NOMO-1 treated with dmso at 0.1 percent for 144 hours (cell line): ENCODE results near the gene JAZF1.
"Not testable (repeated sequence)": the region's sequence is repeated elsewhere in the genome, so short reads cannot be mapped to it uniquely, and the experiment has no call there.

Source experiments
- DNase-seq: peaks from one replicate; lab custom pipeline; 2025; ENCODE audit not compliant: unreplicated experiment; lab: John Stamatoyannopoulos, UW

Gene JAZF1

GRCh38 chr7:27889800-27890199 is 290.8 kb downstream of the JAZF1 start:
- DNase-seq = no peak

- DNase-seq = no peak
Measured at GRCh38 chr7:27888736-27889135, 291.9 kb downstream of the JAZF1 start.

- not testable (repeated sequence) for DNase-seq
Measured at GRCh38 chr7:27886710-27887109, 293.9 kb downstream of the JAZF1 start.

GRCh38 chr7:27885652-27886051 is 294.9 kb downstream of the JAZF1 start:
- DNase-seq = no peak

GRCh38 chr7:27883696-27884095 is 296.9 kb downstream of the JAZF1 start:
- DNase-seq = no peak

- no peak for DNase-seq
Measured at GRCh38 chr7:27876756-27877155, 303.8 kb downstream of the JAZF1 start.

GRCh38 chr7:27875832-27876231 is 304.8 kb downstream of the JAZF1 start:
- DNase-seq = no peak

GRCh38 chr7:27875061-27875460 is 305.5 kb downstream of the JAZF1 start:
- no peak for DNase-seq

GRCh38 chr7:27873981-27874957 is 306.3 kb downstream of the JAZF1 start:
- no peak for DNase-seq

GRCh38 chr7:27872356-27873275 is 308.0 kb downstream of the JAZF1 start:
- no peak for DNase-seq

- DNase-seq = no peak
Measured at GRCh38 chr7:27871866-27872265, 308.7 kb downstream of the JAZF1 start.

GRCh38 chr7:27871086-27871485 is 309.5 kb downstream of the JAZF1 start:
- DNase-seq = no peak

GRCh38 chr7:27870595-27870994 is 310.0 kb downstream of the JAZF1 start:
- no peak for DNase-seq

GRCh38 chr7:27869056-27869455 is 311.5 kb downstream of the JAZF1 start:
- no peak for DNase-seq

- no peak for DNase-seq
Measured at GRCh38 chr7:27868131-27868550, 312.5 kb downstream of the JAZF1 start.

GRCh38 chr7:27866828-27867672 is 313.5 kb downstream of the JAZF1 start:
- DNase-seq = no peak

GRCh38 chr7:27866256-27866655 is 314.3 kb downstream of the JAZF1 start:
- no peak for DNase-seq

- DNase-seq = no peak
Measured at GRCh38 chr7:27863880-27864279, 316.7 kb downstream of the JAZF1 start.

GRCh38 chr7:27861747-27862146 is 318.8 kb downstream of the JAZF1 start:
- DNase-seq = no peak

- no peak for DNase-seq
Measured at GRCh38 chr7:27860800-27861199, 319.8 kb downstream of the JAZF1 start.
